GM21528 (cell line): ENCODE measurements around the gene TMEM131L.
"Not testable (repeated sequence)": the region's sequence is repeated elsewhere in the genome, so short reads cannot be mapped to it uniquely, and the experiment has no call there.

Experiments used
- ATAC-seq: cut with Tn5 transposase; IDR thresholded peaks from one replicate; pipeline ENCODE4 v1.9.1; 2021; ENCODE audit warnings: mild to moderate bottlenecking, moderate library complexity; ENCODE audit not compliant: unreplicated experiment, low FRiP score

TMEM131L gene

GRCh38 chr4:153638999-153639398 is 172.8 kb downstream of the TMEM131L start:
- ATAC-seq: no peak

- ATAC-seq: no peak
Measured at GRCh38 chr4:153639833-153640802, 174.0 kb downstream of the TMEM131L start.

GRCh38 chr4:153641532-153641931 is 175.4 kb downstream of the TMEM131L start:
- no peak for ATAC-seq

GRCh38 chr4:153643406-153644383 is 177.5 kb downstream of the TMEM131L start:
- peak; percentile 80 for ATAC-seq

GRCh38 chr4:153645183-153645582 is 179.0 kb downstream of the TMEM131L start:
- no peak for ATAC-seq

- no peak for ATAC-seq
Measured at GRCh38 chr4:153646261-153646660, 180.1 kb downstream of the TMEM131L start.

GRCh38 chr4:153646978-153647377 is 180.8 kb downstream of the TMEM131L start:
- ATAC-seq: no peak

- ATAC-seq: no peak
Measured at GRCh38 chr4:153647975-153648374, 181.8 kb downstream of the TMEM131L start.

- ATAC-seq: no peak
Measured at GRCh38 chr4:153649572-153649991, 183.4 kb downstream of the TMEM131L start.

GRCh38 chr4:153651116-153651515 is 185.0 kb downstream of the TMEM131L start:
- ATAC-seq: no peak

GRCh38 chr4:153651587-153651986 is 185.4 kb downstream of the TMEM131L start:
- ATAC-seq: no peak

- no peak for ATAC-seq
Measured at GRCh38 chr4:153652051-153652784, 186.1 kb downstream of the TMEM131L start.

- no peak for ATAC-seq
Measured at GRCh38 chr4:153655002-153655541, 188.9 kb downstream of the TMEM131L start.

- ATAC-seq: no peak
Measured at GRCh38 chr4:153655928-153656327, 189.8 kb downstream of the TMEM131L start.

GRCh38 chr4:153661215-153661822 is 195.2 kb downstream of the TMEM131L start:
- no peak for ATAC-seq

- no peak for ATAC-seq
Measured at GRCh38 chr4:153661908-153662307, 195.7 kb downstream of the TMEM131L start.

- no peak for ATAC-seq
Measured at GRCh38 chr4:153663667-153664066, 197.5 kb downstream of the TMEM131L start.

GRCh38 chr4:153666505-153666904 is 200.3 kb downstream of the TMEM131L start:
- not testable (repeated sequence) for ATAC-seq

GRCh38 chr4:153668647-153669046 is 202.5 kb downstream of the TMEM131L start:
- no peak for ATAC-seq

GRCh38 chr4:153669838-153670237 is 203.7 kb downstream of the TMEM131L start:
- no peak for ATAC-seq
